ENCODE measurements around the gene CDC42BPB. TPM values are rescaled to one million over a fixed set of nuclear protein-coding genes. Genes with fewer than 3 reads are reported as not detected.

Gene CDC42BPB
- total RNA-seq, 4 donors from 2014 or later = 93.9 to 132 (median 110) TPM

DNA sequence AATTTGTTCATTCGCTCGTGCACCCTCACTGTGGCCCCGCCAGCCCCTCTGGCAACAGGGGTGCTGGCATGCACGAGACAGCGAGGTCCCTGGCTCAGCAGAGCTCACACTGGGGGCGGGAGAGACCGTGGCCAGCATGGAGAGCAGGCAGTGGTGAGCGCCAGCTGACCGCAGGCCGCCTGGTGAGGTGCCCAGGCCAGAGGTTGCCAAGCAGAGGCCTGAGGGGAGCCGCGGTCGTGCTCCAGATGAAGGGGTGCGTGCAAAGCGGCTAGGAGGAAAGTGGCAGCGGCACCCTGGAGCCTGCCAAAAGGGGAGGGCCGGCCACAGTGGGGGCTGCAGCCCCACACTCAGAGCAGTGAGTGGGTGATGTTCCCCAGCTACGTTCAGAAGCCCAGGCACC lies 56.1 kb downstream of the CDC42BPB start:
- peaks cover 0 to 7% (median 2%) of the 10 kb centered on the region in 4 donors for H3K4me1 ChIP-seq
- no peaks in the 10 kb centered on the region for H3K27me3 ChIP-seq
- 96% methylated on average over 18 of the region's 18 CpGs for WGBS
- intact Hi-C loops (cut with DNase I) = no loop called here
- H3K27ac ChIP-seq (replicated peaks in 1 of 4) = no peak overlapping the region
- no peak overlapping the region for H3K4me3 ChIP-seq
- no peak for DNase-seq (ENCODE audit: extremely low spot score)
- H3K36me3 ChIP-seq = peaks cover 34 to 88% (median 81%) of the 10 kb centered on the region in 4 donors
- TF ChIP-seq POLR2A (IDR thresholded peaks at IDR 0.05; ENCODE audit: low read depth) (no peak), EP300 (IDR thresholded peaks at IDR 0.05) (no peak), POLR2AphosphoS5 (IDR thresholded peaks at IDR 0.05) (no peak)
- TF ChIP-seq, protein P1, sequence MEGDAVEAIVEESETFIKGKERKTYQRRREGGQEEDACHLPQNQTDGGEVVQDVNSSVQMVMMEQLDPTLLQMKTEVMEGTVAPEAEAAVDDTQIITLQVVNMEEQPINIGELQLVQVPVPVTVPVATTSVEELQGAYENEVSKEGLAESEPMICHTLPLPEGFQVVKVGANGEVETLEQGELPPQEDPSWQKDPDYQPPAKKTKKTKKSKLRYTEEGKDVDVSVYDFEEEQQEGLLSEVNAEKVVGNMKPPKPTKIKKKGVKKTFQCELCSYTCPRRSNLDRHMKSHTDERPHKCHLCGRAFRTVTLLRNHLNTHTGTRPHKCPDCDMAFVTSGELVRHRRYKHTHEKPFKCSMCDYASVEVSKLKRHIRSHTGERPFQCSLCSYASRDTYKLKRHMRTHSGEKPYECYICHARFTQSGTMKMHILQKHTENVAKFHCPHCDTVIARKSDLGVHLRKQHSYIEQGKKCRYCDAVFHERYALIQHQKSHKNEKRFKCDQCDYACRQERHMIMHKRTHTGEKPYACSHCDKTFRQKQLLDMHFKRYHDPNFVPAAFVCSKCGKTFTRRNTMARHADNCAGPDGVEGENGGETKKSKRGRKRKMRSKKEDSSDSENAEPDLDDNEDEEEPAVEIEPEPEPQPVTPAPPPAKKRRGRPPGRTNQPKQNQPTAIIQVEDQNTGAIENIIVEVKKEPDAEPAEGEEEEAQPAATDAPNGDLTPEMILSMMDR (IDR thresholded peaks at IDR 0.05) = no peak
- H3K9me3 ChIP-seq = no peaks in the 10 kb centered on the region

DNA sequence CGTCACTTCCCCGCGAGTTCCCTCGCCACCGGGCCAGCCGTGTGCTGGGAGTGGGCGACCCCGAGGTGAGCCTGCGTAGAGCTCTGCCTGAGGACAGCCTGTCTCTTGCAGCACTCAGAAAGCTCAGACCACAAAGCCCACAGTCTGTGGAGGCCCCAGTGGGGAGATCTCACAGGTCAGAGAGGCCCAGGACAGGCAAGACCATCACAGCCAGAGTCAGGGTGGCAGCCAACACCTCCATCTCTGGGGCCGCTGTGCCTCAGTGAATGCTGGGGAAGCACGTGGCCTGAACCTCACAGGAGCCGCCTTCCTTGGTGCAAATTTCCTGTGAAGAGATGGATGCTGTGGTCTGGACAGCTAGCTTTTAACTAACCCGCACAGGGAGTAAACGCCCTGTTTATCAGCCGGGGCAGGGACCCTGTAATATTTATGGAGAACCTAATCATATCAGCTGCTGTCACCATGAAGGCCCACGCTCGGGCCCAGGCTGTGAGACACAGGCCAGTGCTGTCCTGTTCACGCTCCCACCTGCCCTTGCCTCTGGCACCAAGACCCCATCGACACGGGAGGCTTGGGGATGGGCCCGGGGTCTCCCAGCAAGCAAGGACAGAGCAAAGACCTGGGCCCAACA lies 56.9 kb downstream of the CDC42BPB start:
- Histone ChIP-seq H3K4me1 (peaks cover 0 to 7% (median 2%) of the 10 kb centered on the region in 4 donors), H3K9me3 (no peaks in the 10 kb centered on the region), H3K27ac (replicated peaks in 1 of 4) (no peak overlapping the region), H3K27me3 (no peaks in the 10 kb centered on the region), H3K36me3 (peaks cover 36 to 93% (median 84%) of the 10 kb centered on the region in 4 donors), H3K4me3 (no peak overlapping the region)
- intact Hi-C loops (cut with DNase I) = no loop called here
- 92% methylated on average over 18 of the region's 21 CpGs for WGBS
- TF ChIP-seq POLR2AphosphoS5 (IDR thresholded peaks at IDR 0.05) (no peak), EP300 (IDR thresholded peaks at IDR 0.05) (no peak), POLR2A (IDR thresholded peaks at IDR 0.05; ENCODE audit: low read depth) (no peak)
- TF ChIP-seq, protein P1 (IDR thresholded peaks at IDR 0.05) = no peak
- no peak for DNase-seq (ENCODE audit: extremely low spot score)

DNA sequence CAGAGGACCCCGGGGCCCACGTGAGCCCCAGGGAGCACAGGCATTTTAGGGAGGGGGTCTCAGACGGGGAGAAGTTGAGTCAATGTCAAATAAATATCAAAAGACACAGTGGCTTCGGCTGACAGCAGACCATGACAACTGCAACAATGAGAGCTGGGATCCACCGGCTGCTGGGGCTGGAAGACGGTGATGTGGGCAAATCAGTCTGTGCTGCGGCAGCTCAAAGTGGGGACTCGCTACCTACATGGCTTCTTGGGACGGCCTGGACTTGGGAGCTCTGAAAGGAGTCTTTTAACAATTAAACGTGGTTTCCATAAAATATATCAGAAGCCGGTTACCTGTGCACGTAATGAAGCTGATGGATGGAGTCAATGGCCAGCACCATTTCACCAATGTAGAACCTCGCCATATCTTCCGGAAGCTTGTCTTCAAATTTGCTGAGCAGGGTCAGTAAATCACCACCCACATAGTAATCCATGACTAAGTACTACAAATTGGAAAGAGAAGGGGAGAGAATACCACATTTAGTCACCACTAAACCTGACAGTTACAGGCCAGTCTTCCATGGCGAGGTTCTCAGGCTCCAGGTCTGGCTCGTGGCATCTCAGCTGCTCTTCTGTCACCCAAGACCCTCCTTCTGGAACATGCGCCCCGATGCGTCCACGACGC lies 58.0 kb downstream of the CDC42BPB start:
- Histone ChIP-seq H3K27ac (replicated peaks in 1 of 4) (no peak overlapping the region), H3K4me1 (peaks cover 0 to 6% (median 1%) of the 10 kb centered on the region in 4 donors), H3K36me3 (peaks cover 41 to 98% (median 88%) of the 10 kb centered on the region in 4 donors), H3K9me3 (no peaks in the 10 kb centered on the region), H3K27me3 (no peaks in the 10 kb centered on the region), H3K4me3 (no peak overlapping the region)
- WGBS = 94% methylated on average over 20 of the region's 21 CpGs
- TF ChIP-seq EP300 (IDR thresholded peaks at IDR 0.05) (no peak), POLR2AphosphoS5 (IDR thresholded peaks at IDR 0.05) (no peak), POLR2A (IDR thresholded peaks at IDR 0.05; ENCODE audit: low read depth) (no peak)
- TF ChIP-seq, protein P1 (IDR thresholded peaks at IDR 0.05) = no peak
- no peak for DNase-seq (ENCODE audit: extremely low spot score)
- intact Hi-C loops (cut with DNase I) = no loop called here

DNA sequence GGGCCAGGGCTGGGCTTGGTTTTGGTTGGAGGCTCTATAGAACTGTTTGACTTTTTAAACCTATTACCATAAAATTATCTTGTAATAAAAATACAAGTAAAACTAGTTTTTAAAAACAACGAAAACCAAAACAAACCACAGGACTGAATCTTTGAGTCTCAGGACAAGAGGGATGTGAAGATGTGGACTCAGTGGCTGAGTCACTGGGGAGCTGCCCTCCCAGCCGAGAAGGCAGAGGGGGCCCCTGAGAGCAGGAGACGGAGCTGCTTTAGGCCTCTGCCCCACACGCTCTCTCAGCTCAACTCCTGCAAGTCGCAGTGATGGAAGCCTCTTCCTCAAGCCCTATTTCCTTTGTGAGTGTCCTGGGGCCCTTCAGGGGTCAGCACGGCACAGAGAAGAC lies 59.0 kb downstream of the CDC42BPB start:
- WGBS = 84% methylated on average over 6 of the region's 6 CpGs
- H3K4me1 ChIP-seq = no peaks in the 10 kb centered on the region
- H3K4me3 ChIP-seq = no peak overlapping the region
- DNase-seq (ENCODE audit: extremely low spot score) = no peak
- peaks cover 43 to 98% (median 86%) of the 10 kb centered on the region in 4 donors for H3K36me3 ChIP-seq
- intact Hi-C loops (cut with DNase I) = no loop called here
- H3K27ac ChIP-seq (replicated peaks in 1 of 4) = no peak overlapping the region
- H3K9me3 ChIP-seq = no peaks in the 10 kb centered on the region
- H3K27me3 ChIP-seq = no peaks in the 10 kb centered on the region
- TF ChIP-seq POLR2A (IDR thresholded peaks at IDR 0.05; ENCODE audit: low read depth) (no peak), POLR2AphosphoS5 (IDR thresholded peaks at IDR 0.05) (no peak), EP300 (IDR thresholded peaks at IDR 0.05) (no peak)
- TF ChIP-seq, protein P1 (IDR thresholded peaks at IDR 0.05) = no peak

All from esophagus muscularis mucosa (tissue), 4 donors.